GM12878 (cell line): ENCODE results near the gene SH3D19. TPM values are rescaled to one million over a fixed set of nuclear protein-coding genes. Genes with fewer than 3 reads are reported as not detected.
"Not testable (repeated sequence)": the region's sequence is repeated elsewhere in the genome, so short reads cannot be mapped to it uniquely, and the experiment has no call there.

Experiments used
- ATAC-seq: fragments of 200-7000 bp; cut with Tn5 transposase; 3 replicates; pipeline ENCODE4 v1.9.1; 2020; ENCODE audit warnings: mild to moderate bottlenecking, moderate library complexity
- BruUV-seq: library from RNA; stranded (reverse); fragments of 400-500 nt; replicated peaks from 2 replicates; lab custom pipeline; 2021; lab: Mats Ljungman, UMichigan
- CTCF ChIA-PET: fragments of 300-600 bp; sonication (Branson Sonifier 250); formaldehyde crosslinking; extraction: SDS; loops from one replicate; lab custom pipeline; 2021; ENCODE audit warnings: inconsistent platforms; lab: Yijun Ruan, JAX
- POLR2A ChIA-PET: fragments of 350-600 bp; formaldehyde crosslinking; extraction: SDS; loops from one replicate; lab custom pipeline; 2021; ENCODE audit warnings: inconsistent platforms; lab: Charles Lee
- RAD21 ChIA-PET: fragments of 300-600 bp; sonication (Branson Sonifier 250); formaldehyde crosslinking; loops from one replicate; lab custom pipeline; 2023; ENCODE audit warnings: antibody characterized with exemption; ENCODE audit not compliant: unreplicated experiment; lab: Charles Lee
- SMC1A ChIA-PET: fragments of 300-600 bp; sonication (Branson Sonifier 250); formaldehyde crosslinking; loops from one replicate; lab custom pipeline; 2023; ENCODE audit not compliant: unreplicated experiment, uncharacterized antibody; lab: Charles Lee
- DNase-seq: peaks from one replicate; pipeline ENCODE4 v3.0.0-alpha.2; 2011; ENCODE audit warnings: low read depth, low spot score
- FAIRE-seq: peaks from 3 replicates; lab custom pipeline; 2011; peaks lifted over from hg19 to GRCh38; lab: Jason Lieb, UNC
- H2AFZ ChIP-seq: 2 replicates; pipeline ENCODE4 v1.6.0; 2011; ENCODE audit warnings: low read depth, low read length, control low read depth; ENCODE audit not compliant: control insufficient read depth
- H3K27ac ChIP-seq: 2 replicates; pipeline ENCODE4 v1.5.1; 2011; ENCODE audit warnings: control low read depth; ENCODE audit not compliant: control insufficient read depth, insufficient read depth
- H3K27me3 ChIP-seq, 2 experiments: replicated peaks in 1 of 2; 2 replicates each; pipeline versions ENCODE4 v1.6.0 to v1.6.1; 2011; ENCODE audit warnings: low read length in 1 of 2; ENCODE audit not compliant: control insufficient read depth in 2 of 2, insufficient read depth in 2 of 2
- H3K36me3 ChIP-seq, 2 experiments: 2 replicates each; pipeline ENCODE4 v1.5.1; 2011; ENCODE audit warnings: low read length in 1 of 2; ENCODE audit not compliant: control insufficient read depth in 2 of 2, insufficient read depth in 2 of 2
- H3K4me1 ChIP-seq: 2 replicates; pipeline ENCODE4 v1.6.1; 2011; ENCODE audit warnings: mild to moderate bottlenecking, low read length, moderate library complexity, mixed read lengths; ENCODE audit not compliant: control insufficient read depth, insufficient read depth
- H3K4me2 ChIP-seq: 2 replicates; pipeline ENCODE4 v1.6.0; 2011; ENCODE audit warnings: control low read depth; ENCODE audit not compliant: control insufficient read depth, insufficient read depth
- H3K4me3 ChIP-seq: fragments of 200-600 bp; sonication (generic); 2 replicates; pipeline ENCODE4 v1.5.1; 2016
- H3K79me2 ChIP-seq: 2 replicates; pipeline ENCODE4 v1.6.0; 2011; ENCODE audit warnings: low read length; ENCODE audit not compliant: control insufficient read depth, insufficient read depth
- H3K9ac ChIP-seq: 2 replicates; pipeline ENCODE4 v1.8.0; 2011; ENCODE audit warnings: low read length, control low read depth, mixed read lengths; ENCODE audit not compliant: control insufficient read depth, insufficient read depth
- H3K9me3 ChIP-seq: replicated peaks from 3 replicates; pipeline ENCODE4 v1.5.1; 2011; ENCODE audit warnings: mild to moderate bottlenecking, low read length; ENCODE audit not compliant: control insufficient read depth, insufficient read depth
- H4K20me1 ChIP-seq: 2 replicates; pipeline ENCODE4 v1.6.0; 2011; ENCODE audit not compliant: control insufficient read depth, insufficient read depth
- CBX3 ChIP-seq: fragments of 200-600 bp; sonication (generic); IDR thresholded peaks from 2 replicates; pipeline ENCODE4 v1.6.1; 2016; ENCODE audit warnings: low read depth, borderline replicate concordance
- FOXM1 ChIP-seq: IDR thresholded peaks from 2 replicates; pipeline ENCODE4 v1.6.1; 2012; ENCODE audit warnings: low read depth, mild to moderate bottlenecking, inconsistent platforms, low read length, moderate library complexity
- GATAD2B ChIP-seq: fragments of 450-650 bp; conservative IDR thresholded peaks from 2 replicates; pipeline ENCODE4 v1.6.1; 2017; ENCODE audit warnings: low read depth, mild to moderate bottlenecking, moderate library complexity
- KDM1A ChIP-seq: fragments of 200-600 bp; sonication (generic); IDR thresholded peaks from 2 replicates; pipeline ENCODE4 v1.6.1; 2016; ENCODE audit warnings: borderline replicate concordance
- MEF2A ChIP-seq: IDR thresholded peaks from 2 replicates; pipeline ENCODE4 v1.6.1; 2011; ENCODE audit warnings: low read depth, mild to moderate bottlenecking, low read length, moderate library complexity; ENCODE audit not compliant: insufficient read depth
- TBL1XR1 ChIP-seq: IDR thresholded peaks from 2 replicates; pipeline ENCODE4 v1.6.1; 2012; ENCODE audit warnings: low read depth, low read length, improper control_type of control experiment
- WGBS: methylation state at CpG from one replicate; pipeline ENCODE4 v1.1.6; 2016; ENCODE audit warnings: low lambda C conversion rate; ENCODE audit not compliant: insufficient replicate concordance, insufficient coverage; ENCODE audit errors: missing lambda C conversion rate; 5-methylcytosine and 5-hydroxymethylcytosine counted together
- in situ Hi-C: fragments of 300-500 bp; cut with MboI; formaldehyde crosslinking; loops from 9 replicates; pipeline ENCODE4 v1.14.3; 2018; ENCODE audit warnings: mixed read lengths
- intact Hi-C: fragments of 100-400 bp; cut with micrococcal nuclease; formaldehyde crosslinking; loops from one replicate; pipeline ENCODE4 v1.14.2; 2022; ENCODE audit not compliant: unreplicated experiment
- polyA plus RNA-seq, 11 experiments: library from polyadenylated mRNA; depleted of rRNA in 4 of 11; unstranded in 6 of 11; stranded (reverse) in 5 of 11; fragments of >200 nt; fragmentation: Nextera tagmentation in 4 of 11; fragmentation: Illumina TruSeq in 1 of 11; extraction: Ambion mirVana in 4 of 11; extraction: Trizol in 1 of 11; gene quantifications; 1 replicate in 1 of 11; 2 replicates in 10 of 11; pipeline versions ENCODE4 v1.2.1 to v1.2.3, GENCODE V29; 2011 to 2016; ENCODE audit warnings: inconsistent platforms in 2 of 11, missing spikeins in 2 of 11, low read depth in 1 of 11
- total RNA-seq, 4 experiments: library from RNA; depleted of rRNA in 3 of 4; stranded (reverse); fragments of >200 nt in 3 of 4; fragmentation: Illumina TruSeq in 1 of 4; extraction: Trizol in 1 of 4; gene quantifications; 2 replicates each; pipeline versions ENCODE4 v1.2.1 to v1.2.3, GENCODE V29; 2013 to 2021

SH3D19 gene
- total and polyA plus RNA-seq, 10 of the 15 experiments (the other 5 are each of a cell fraction or from before 2014, with no cell fraction given), result 0.03 to 6.9 (median 0.33) TPM; not detected in 3

- Histone ChIP-seq H3K9ac (no peak overlapping the region), H2AFZ (no peak overlapping the region; the same call in 1 of the 2 replicates), H3K4me2 (no peak overlapping the region), H3K79me2 (no peaks in the 10 kb centered on the region), H3K36me3 (no peaks in the 10 kb centered on the region)
- FAIRE-seq (no peak), ATAC-seq (no peak)
- RAD21 ChIA-PET, result no interaction called here
- intact Hi-C loops, result no loop called here
- 29% methylated on average over 8 of the region's 8 CpGs for WGBS
- BruUV-seq, result no TSS peak
- POLR2A ChIA-PET, result interaction anchor here (1.0 kb wide), 1 partner anchor 8 kb away, joined by 4 read pairs; no protein-coding TSS in a partner anchor
- TF ChIP-seq CBX3 (no peak), TBL1XR1 (no peak), GATAD2B (no peak), KDM1A (no peak), FOXM1 (no peak), MEF2A (no peak)
- TF ChIP-seq, all 136 proteins: peak for 0
- H3K27ac ChIP-seq, result no peak overlapping the region
- ChIA-PET SMC1A (interaction anchor here (0.9 kb wide), 1 partner anchor 9 kb away, joined by 3 read pairs; no protein-coding TSS in a partner anchor), CTCF (no interaction called here)
- in situ Hi-C loops, result no loop called here
- no peaks in the 10 kb centered on the region for H3K9me3 ChIP-seq
- no peak for DNase-seq
- H3K27me3 ChIP-seq, result no peaks in the 10 kb centered on the region
- no peaks in the 10 kb centered on the region for H4K20me1 ChIP-seq
- no peaks in the 10 kb centered on the region for H3K4me1 ChIP-seq
- no peak overlapping the region for H3K4me3 ChIP-seq
These were observed 237.9 kb downstream of the SH3D19 start for GRCh38 chr4:151087467-151087866.

- RAD21 ChIA-PET, H3K4me2 ChIP-seq, BruUV-seq, H3K36me3 ChIP-seq, H3K9ac ChIP-seq, in situ Hi-C loops, H4K20me1 ChIP-seq, DNase-seq, H2AFZ ChIP-seq, CTCF ChIA-PET, ATAC-seq, H3K27me3 ChIP-seq, H3K4me1 ChIP-seq, intact Hi-C loops, H3K79me2 ChIP-seq, POLR2A ChIA-PET, H3K4me3 ChIP-seq, H3K9me3 ChIP-seq, H3K27ac ChIP-seq, FAIRE-seq: not testable (repeated sequence)
- SMC1A ChIA-PET, result interaction anchor here (1.6 kb wide), 1 partner anchor 11 kb away, joined by 3 read pairs; no protein-coding TSS in a partner anchor
- 50% methylated on average over 2 of the region's 2 CpGs for WGBS
These were observed 247.4 kb downstream of the SH3D19 start for GRCh38 chr4:151077978-151078377.
